HepG2 (cell line): ENCODE results near the gene OSBPL3. TPM values are rescaled to one million over a fixed set of nuclear protein-coding genes. Genes with fewer than 3 reads are reported as not detected.
A peak's percentile ranks its signal among the peaks of the same experiment; 100 is the strongest.

Experiments
- ATAC-seq: fragments of 200-7000 bp; cut with Tn5 transposase; 3 replicates; pipeline ENCODE4 v1.9.1; 2020; ENCODE audit warnings: mild to moderate bottlenecking, moderate library complexity
- BruUV-seq: library from RNA; stranded (reverse); fragments of 400-500 nt; replicated peaks from 2 replicates; lab custom pipeline; 2021; lab: Mats Ljungman, UMichigan
- CTCF ChIA-PET: fragments of 300-600 bp; formaldehyde crosslinking; extraction: SDS; loops from one replicate; lab custom pipeline; 2021; ENCODE audit warnings: low total read pairs, inconsistent platforms, low intra/inter-chr PET ratio; lab: Yijun Ruan, JAX
- POLR2A ChIA-PET: fragments of 350-600 bp; sonication (Branson Sonifier 250); formaldehyde crosslinking; loops from one replicate; lab custom pipeline; 2020; ENCODE audit warnings: antibody characterized with exemption, inconsistent platforms; lab: Yijun Ruan, JAX
- DNase-seq: peaks from one replicate; pipeline ENCODE4 v3.0.0-alpha.2; 2015; ENCODE audit warnings: low spot score
- FAIRE-seq: peaks from 3 replicates; lab custom pipeline; 2011; peaks lifted over from hg19 to GRCh38; lab: Jason Lieb, UNC
- H2AFZ ChIP-seq: one replicate; pipeline ENCODE4 v1.6.1; 2011; ENCODE audit warnings: low read length, inconsistent platforms
- H3K27ac ChIP-seq: fragments of 300-600 bp; 3 replicates; pipeline ENCODE4 v1.8.0; 2011; ENCODE audit warnings: mixed run types, mild to moderate bottlenecking, mixed read lengths, low read length, inconsistent platforms; ENCODE audit not compliant: insufficient read depth; ENCODE audit errors: extremely low read length
- H3K27me3 ChIP-seq, 2 experiments: fragments of 200-600 bp in 1 of 2; 2 replicates in 1 of 2; 3 replicates in 1 of 2; pipeline versions ENCODE4 v1.6.0 to v1.8.0; 2011; ENCODE audit warnings: low read length in 2 of 2, mild to moderate bottlenecking in 2 of 2, moderate library complexity in 2 of 2, inconsistent platforms in 1 of 2; ENCODE audit not compliant: insufficient read depth in 2 of 2, control insufficient read depth in 1 of 2
- H3K36me3 ChIP-seq, 2 experiments: fragments of 200-600 bp in 1 of 2; replicated peaks in 1 of 2; 2 replicates in 1 of 2; 3 replicates in 1 of 2; pipeline versions ENCODE4 v1.5.1 to v1.8.0; 2011; ENCODE audit warnings: low read length in 2 of 2, inconsistent platforms in 1 of 2; ENCODE audit not compliant: insufficient read depth in 2 of 2, control insufficient read depth in 1 of 2
- H3K4me1 ChIP-seq: 2 replicates; pipeline ENCODE4 v1.5.1; 2012; ENCODE audit warnings: low read length, inconsistent platforms; ENCODE audit not compliant: insufficient read depth
- H3K4me2 ChIP-seq: 2 replicates; pipeline ENCODE4 v1.6.0; 2011; ENCODE audit warnings: low read depth, low read length, inconsistent platforms
- H3K4me3 ChIP-seq, 3 experiments: fragments of 200-600 bp in 1 of 3; sonication (generic), shearing (Covaris generic) in 1 of 3; replicated peaks in 1 of 3; 2 replicates each; pipeline ENCODE4 v1.5.1; 2011 to 2016; ENCODE audit warnings: low read length in 3 of 3, inconsistent platforms in 2 of 3, low read depth in 2 of 3, mild to moderate bottlenecking in 2 of 3, control low read depth in 1 of 3, mixed read lengths in 1 of 3; ENCODE audit not compliant: insufficient read depth in 1 of 3
- H3K79me2 ChIP-seq: one replicate; pipeline ENCODE4 v1.6.1; 2011; ENCODE audit warnings: low read length, inconsistent platforms; ENCODE audit not compliant: insufficient read depth
- H3K9ac ChIP-seq: 2 replicates; pipeline ENCODE4 v1.6.0; 2011; ENCODE audit warnings: mild to moderate bottlenecking, low read depth, low read length, inconsistent platforms; ENCODE audit not compliant: insufficient read depth
- H3K9me3 ChIP-seq: 2 replicates; pipeline ENCODE4 v1.5.1; 2012; ENCODE audit warnings: mild to moderate bottlenecking, low read length
- H4K20me1 ChIP-seq: 2 replicates; pipeline ENCODE4 v1.6.0; 2011; ENCODE audit warnings: inconsistent platforms, mild to moderate bottlenecking, low read length, moderate library complexity; ENCODE audit not compliant: insufficient read depth
- CCDC6 ChIP-seq: sonication (generic); formaldehyde crosslinking; IDR thresholded peaks from 2 replicates; pipeline ENCODE4 v1.8.1; 2022; ENCODE audit warnings: mild to moderate bottlenecking, missing genetic modification reagents, moderate library complexity
- FOXP4 ChIP-seq: sonication (generic); formaldehyde crosslinking; IDR thresholded peaks from 2 replicates; pipeline ENCODE4 v1.4.0; 2020; ENCODE audit warnings: missing genetic modification reagents
- GABPB1 ChIP-seq: IDR thresholded peaks from 2 replicates; pipeline ENCODE4 v1.6.1; 2016; ENCODE audit warnings: mild to moderate bottlenecking, missing genetic modification reagents, moderate library complexity, missing compliant biosample characterization
- HOXA5 ChIP-seq: sonication (generic); formaldehyde crosslinking; IDR thresholded peaks from 2 replicates; pipeline ENCODE4 v1.4.0; 2020; ENCODE audit warnings: missing genetic modification reagents
- ZBTB8A ChIP-seq: sonication (generic); formaldehyde crosslinking; IDR thresholded peaks from 2 replicates; pipeline ENCODE4 v1.4.0; 2020; ENCODE audit warnings: mild to moderate bottlenecking, low read depth, missing genetic modification reagents, borderline replicate concordance
- ZNF350 ChIP-seq: sonication (generic); formaldehyde crosslinking; IDR thresholded peaks from 2 replicates; pipeline ENCODE4 v1.4.0; 2020; ENCODE audit warnings: mild to moderate bottlenecking, low read depth, missing genetic modification reagents, borderline replicate concordance
- ZNF407 ChIP-seq: sonication (generic); formaldehyde crosslinking; IDR thresholded peaks from one replicate; pipeline ENCODE4 v1.5.1; 2020; ENCODE audit warnings: mild to moderate bottlenecking, missing genetic modification reagents; ENCODE audit errors: not compliant biosample characterization
- WGBS: methylation state at CpG from one replicate; pipeline ENCODE4 v1.1.6; 2017; ENCODE audit warnings: low lambda C conversion rate; 5-methylcytosine and 5-hydroxymethylcytosine counted together
- in situ Hi-C: cut with HindIII; loops from 2 replicates; pipeline ENCODE4 v1.10.0; 2017; ENCODE audit warnings: low pct_unique_long_range_greater_than_20kb; ENCODE audit not compliant: extremely low pct_ligation_motif_present
- intact Hi-C: fragments of 100-400 bp; cut with micrococcal nuclease; formaldehyde crosslinking; loops from one replicate; pipeline ENCODE4 v1.10.0; 2022; ENCODE audit not compliant: unreplicated experiment
- polyA plus RNA-seq, 8 experiments: library from polyadenylated mRNA; depleted of rRNA in 3 of 8; stranded (reverse) in 7 of 8; unstranded in 1 of 8; fragments of >200 nt; fragmentation: Illumina TruSeq in 4 of 8; extraction: Trizol in 4 of 8; gene quantifications; 2 replicates each; pipeline versions ENCODE4 v1.2.1 to v1.2.3, GENCODE V29; 2011 to 2016; ENCODE audit warnings: low read depth in 4 of 8, missing spikeins in 1 of 8, mixed read lengths in 1 of 8; ENCODE audit not compliant: insufficient read depth in 1 of 8
- total RNA-seq, 5 experiments: library from RNA; depleted of rRNA; stranded (reverse); fragments of >200 nt; fragmentation: Illumina TruSeq; extraction: Trizol; gene quantifications; 2 replicates each; pipeline ENCODE4 v1.2.3, GENCODE V29; 2016; ENCODE audit warnings: low read depth in 1 of 5
- TF ChIP-seq, protein P1 (sequence below): sonication (generic); formaldehyde crosslinking; conservative IDR thresholded peaks from 2 replicates; pipeline ENCODE4 v1.8.0; 2022; ENCODE audit warnings: low read depth, missing genetic modification reagents
- TF ChIP-seq, protein P2 (sequence below): sonication (generic); formaldehyde crosslinking; IDR thresholded peaks from 2 replicates; pipeline ENCODE4 v1.5.1; 2020; ENCODE audit warnings: missing genetic modification reagents, mild to moderate bottlenecking, borderline replicate concordance

Gene OSBPL3
- total and polyA plus RNA-seq, 2 of the 13 experiments (the other 11 are each of a cell fraction or from before 2014, with no cell fraction given), result 8.8 to 28.9 TPM

GRCh38 chr7:24979470-24979862 is 512 bp downstream of the OSBPL3 start:
- Histone ChIP-seq H2AFZ (no peak overlapping the region), H3K4me1 (peaks cover 82% of the 10 kb centered on the region), H3K4me2 (peak overlapping the region; percentile 91), H3K9ac (peak overlapping the region; percentile 91), H3K9me3 (no peaks in the 10 kb centered on the region), H4K20me1 (no peaks in the 10 kb centered on the region), H3K27ac (peak overlapping the region; percentile 94), H3K27me3 (no peaks in the 10 kb centered on the region; a peak in 1 of 5 replicates), H3K4me3 (peak overlapping the region; percentile 78 to 87 (median 83)), H3K79me2 (peaks cover 48% of the 10 kb centered on the region), H3K36me3 (no peaks in the 10 kb centered on the region)
- BruUV-seq, result no TSS peak
- POLR2A ChIA-PET, result interaction anchor here (0.6 to 2.9 kb wide), 12 partner anchors 9 to 159 kb away, joined by 3 to 16 read pairs (median 4); partner anchors contain the start of gene CYCS
- 0% methylated on average over 14 of the region's 42 CpGs for WGBS
- in situ Hi-C loops (no loop called here), intact Hi-C loops (loop anchor here (2.0 kb wide), 1 partner anchor 79 kb away; no protein-coding TSS in a partner anchor)
- FAIRE-seq (no peak), ATAC-seq (peak; percentile 83), DNase-seq (peak; percentile 47)
- CTCF ChIA-PET, result interaction anchor here (0.7 to 1.4 kb wide), 4 partner anchors 83 to 161 kb away, joined by 3 to 8 read pairs (median 3); no protein-coding TSS in a partner anchor
- TF ChIP-seq CCDC6 (CRISPR knock-in tag) (peak; percentile 81; the same call in 1 of the 2 replicates), HOXA5 (CRISPR knock-in tag) (0 out of 2 replicates have a peak, but pooled peaks have one; percentile 31), ZBTB8A (0 out of 2 replicates have a peak, but pooled peaks have one; percentile 37), ZNF350 (no peak), GABPB1 (CRISPR knock-in tag) (peak; percentile 48; the same call in 1 of the 2 replicates), ZNF407 (CRISPR knock-in tag) (peak; percentile 89), FOXP4 (CRISPR knock-in tag) (no peak)
- TF ChIP-seq, protein P1, sequence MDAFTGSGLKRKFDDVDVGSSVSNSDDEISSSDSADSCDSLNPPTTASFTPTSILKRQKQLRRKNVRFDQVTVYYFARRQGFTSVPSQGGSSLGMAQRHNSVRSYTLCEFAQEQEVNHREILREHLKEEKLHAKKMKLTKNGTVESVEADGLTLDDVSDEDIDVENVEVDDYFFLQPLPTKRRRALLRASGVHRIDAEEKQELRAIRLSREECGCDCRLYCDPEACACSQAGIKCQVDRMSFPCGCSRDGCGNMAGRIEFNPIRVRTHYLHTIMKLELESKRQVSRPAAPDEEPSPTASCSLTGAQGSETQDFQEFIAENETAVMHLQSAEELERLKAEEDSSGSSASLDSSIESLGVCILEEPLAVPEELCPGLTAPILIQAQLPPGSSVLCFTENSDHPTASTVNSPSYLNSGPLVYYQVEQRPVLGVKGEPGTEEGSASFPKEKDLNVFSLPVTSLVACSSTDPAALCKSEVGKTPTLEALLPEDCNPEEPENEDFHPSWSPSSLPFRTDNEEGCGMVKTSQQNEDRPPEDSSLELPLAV (CRISPR knock-in tag), result no peak
- TF ChIP-seq, protein P2, sequence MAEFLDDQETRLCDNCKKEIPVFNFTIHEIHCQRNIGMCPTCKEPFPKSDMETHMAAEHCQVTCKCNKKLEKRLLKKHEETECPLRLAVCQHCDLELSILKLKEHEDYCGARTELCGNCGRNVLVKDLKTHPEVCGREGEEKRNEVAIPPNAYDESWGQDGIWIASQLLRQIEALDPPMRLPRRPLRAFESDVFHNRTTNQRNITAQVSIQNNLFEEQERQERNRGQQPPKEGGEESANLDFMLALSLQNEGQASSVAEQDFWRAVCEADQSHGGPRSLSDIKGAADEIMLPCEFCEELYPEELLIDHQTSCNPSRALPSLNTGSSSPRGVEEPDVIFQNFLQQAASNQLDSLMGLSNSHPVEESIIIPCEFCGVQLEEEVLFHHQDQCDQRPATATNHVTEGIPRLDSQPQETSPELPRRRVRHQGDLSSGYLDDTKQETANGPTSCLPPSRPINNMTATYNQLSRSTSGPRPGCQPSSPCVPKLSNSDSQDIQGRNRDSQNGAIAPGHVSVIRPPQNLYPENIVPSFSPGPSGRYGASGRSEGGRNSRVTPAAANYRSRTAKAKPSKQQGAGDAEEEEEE, result no peak
